Stimulated activated CD4-positive, alpha-beta T cell treated with anti-CD3 and anti-CD28 coated beads, TNF-alpha, amount 100 ng/mL, for 24 hours (primary cell): ENCODE results near the gene MT1F.

Experiments
- DNase-seq, 3 experiments: peaks; one replicate each; pipeline ENCODE4 v3.0.0-alpha.2; 2020; ENCODE audit warnings: low read depth in 3 of 3

MT1F gene

GRCh38 chr16:56625943-56626654, 31.7 kb upstream of the MT1F start:
- no peak for DNase-seq

GRCh38 chr16:56626685-56627084, 31.1 kb upstream of the MT1F start:
- DNase-seq = no peak

- DNase-seq = no peak
Measured at GRCh38 chr16:56628486-56629350, 29.0 kb upstream of the MT1F start.

GRCh38 chr16:56629531-56629930, 28.2 kb upstream of the MT1F start:
- no peak for DNase-seq

GRCh38 chr16:56630134-56630533, 27.6 kb upstream of the MT1F start:
- DNase-seq = no peak

GRCh38 chr16:56631197-56631596, 26.6 kb upstream of the MT1F start:
- DNase-seq = no peak

GRCh38 chr16:56631832-56632155, 26.0 kb upstream of the MT1F start:
- DNase-seq = no peak

GRCh38 chr16:56632156-56632847, 25.5 kb upstream of the MT1F start, which contains the start of gene MT1M:
Gene MT1M (plus strand): TSS chr16:56632659. CDS start chr16:56632732, 73 bp downstream.
- DNase-seq = no peak

GRCh38 chr16:56632848-56633365, 24.9 kb upstream of the MT1F start:
- DNase-seq = no peak

GRCh38 chr16:56633535-56633934, 24.2 kb upstream of the MT1F start:
- DNase-seq = no peak

- DNase-seq = no peak
Measured at GRCh38 chr16:56634715-56635440, 22.9 kb upstream of the MT1F start.

GRCh38 chr16:56635441-56635967, 22.3 kb upstream of the MT1F start:
- DNase-seq = no peak

GRCh38 chr16:56636616-56637413, 20.9 kb upstream of the MT1F start:
- no peak for DNase-seq

- no peak for DNase-seq
Measured at GRCh38 chr16:56637814-56638750, 19.7 kb upstream of the MT1F start, which contains the start of gene MT1A. Gene MT1A (plus strand): TSS chr16:56638666. CDS start chr16:56638739, 73 bp downstream.

GRCh38 chr16:56639045-56639444, 18.7 kb upstream of the MT1F start:
- no peak for DNase-seq

- no peak for DNase-seq
Measured at GRCh38 chr16:56640076-56640475, 17.7 kb upstream of the MT1F start.

- no peak for DNase-seq
Measured at GRCh38 chr16:56641166-56641565, 16.6 kb upstream of the MT1F start.

- peak; percentile 51 to 77 (median 53) for DNase-seq
Measured at GRCh38 chr16:56643080-56643778, 14.5 kb upstream of the MT1F start.

- no peak for DNase-seq
Measured at GRCh38 chr16:56643833-56644232, 13.9 kb upstream of the MT1F start.
